ENCODE data around the gene RSPO1. TPM values are rescaled to one million over a fixed set of nuclear protein-coding genes. Genes with fewer than 3 reads are reported as not detected.

RSPO1 gene
- total and polyA plus RNA-seq, 5 donors, result 0.15 to 0.50 (median 0.26) TPM; not detected in 2

Other genes starting within 250 kb of the RSPO1 start
- gene ZC3H12A, start 160.3 kb downstream of the RSPO1 start, total RNA-seq, result 10 to 100 TPM in 1 of 4 donors, 1 to 10 TPM in 3; 6.0 to 15.1 (median 8.1) TPM
- gene ZC3H12A, start 160.3 kb downstream of the RSPO1 start, polyA plus RNA-seq, result 7.2 TPM
- 10 to 100 TPM; 35.0 to 40.1 (median 39.2) TPM for gene MEAF6, start 120.1 kb downstream of the RSPO1 start, total RNA-seq
- gene MEAF6, start 120.1 kb downstream of the RSPO1 start, polyA plus RNA-seq, result 32.7 TPM
- 1 to 10 TPM; 7.9 to 9.9 (median 8.4) TPM for gene SNIP1, start 80.6 kb downstream of the RSPO1 start, total RNA-seq
- gene SNIP1, start 80.6 kb downstream of the RSPO1 start, polyA plus RNA-seq, result 4.5 TPM
- 1 to 10 TPM; 7.3 to 9.9 (median 8.7) TPM for gene DNALI1, start 78.0 kb downstream of the RSPO1 start, total RNA-seq
- gene DNALI1, start 78.0 kb downstream of the RSPO1 start, polyA plus RNA-seq, result 7.7 TPM
- 10 to 100 TPM; 22.2 to 33.5 (median 25.9) TPM for gene GNL2, start 39.0 kb downstream of the RSPO1 start, total RNA-seq
- gene GNL2, start 39.0 kb downstream of the RSPO1 start, polyA plus RNA-seq, result 33.5 TPM
- 1 to 10 TPM in 1 of 4 donors, under 1 TPM in 2, not detected in 1; 0.25 to 1.1 (median 0.68) TPM for gene CDCA8, start 57.6 kb upstream of the RSPO1 start, total RNA-seq
- gene CDCA8, start 57.6 kb upstream of the RSPO1 start, polyA plus RNA-seq, result 0.38 TPM
- 1 to 10 TPM in 1 of 4 donors, under 1 TPM in 3; 0.11 to 1.1 (median 0.36) TPM for gene EPHA10, start 130.2 kb upstream of the RSPO1 start, total RNA-seq
- gene EPHA10, start 130.2 kb upstream of the RSPO1 start, polyA plus RNA-seq, result 0.36 TPM
- 1 to 10 TPM in 3 of 4 donors, under 1 TPM in 1; 0.69 to 1.5 (median 1.2) TPM for gene MANEAL, start 159.0 kb upstream of the RSPO1 start, total RNA-seq
- 0.93 TPM for gene MANEAL, start 159.0 kb upstream of the RSPO1 start, polyA plus RNA-seq
- 10 to 100 TPM; 45.5 to 61.2 (median 55.5) TPM for gene C1orf122, start 172.9 kb upstream of the RSPO1 start, total RNA-seq
- gene C1orf122, start 172.9 kb upstream of the RSPO1 start, polyA plus RNA-seq, result 84.0 TPM
- 1 to 10 TPM; 4.0 to 8.4 (median 5.8) TPM for gene YRDC, start 173.3 kb upstream of the RSPO1 start, total RNA-seq
- 5.7 TPM for gene YRDC, start 173.3 kb upstream of the RSPO1 start, polyA plus RNA-seq
- 10 to 100 TPM in 3 of 4 donors, 1 to 10 TPM in 1; 8.9 to 13.4 (median 11.0) TPM for gene MTF1, start 224.7 kb upstream of the RSPO1 start, total RNA-seq
- 2.4 TPM for gene MTF1, start 224.7 kb upstream of the RSPO1 start, polyA plus RNA-seq

Measured in right cardiac atrium (tissue), 5 donors.